ENCODE measurements around the gene SKP1.

- TF ChIP-seq CTCF (IDR thresholded peaks at IDR 0.05) = no peak
- TF ChIP-seq POLR2A (IDR thresholded peaks at IDR 0.05) = no peak
- TF ChIP-seq POLR2AphosphoS5 (IDR thresholded peaks at IDR 0.05; ENCODE audit: insufficient read depth in 1 of 2, low read depth in 1 of 2) = no peak
Observed at GRCh38 chr5:134141331-134142050, 35.3 kb downstream of the SKP1 start.
